Amygdala (tissue), 56 donors: Measurements from ENCODE around the gene FAM167B.
"Not testable (repeated sequence)": the region's sequence is repeated elsewhere in the genome, so short reads cannot be mapped to it uniquely, and the experiment has no call there.

Experiments
- DNase-seq, 56 donors: peaks; one replicate each; lab custom pipeline; 2025; lab: John Stamatoyannopoulos, UW

The FAM167B gene

GRCh38 chr1:32255072-32256071, 8.3 kb downstream of the FAM167B start:
- no peak for DNase-seq

GRCh38 chr1:32256473-32257226, 9.6 kb downstream of the FAM167B start:
- DNase-seq, result no peak

- DNase-seq, result no peak
Measured at GRCh38 chr1:32257227-32257508, 10.1 kb downstream of the FAM167B start.

GRCh38 chr1:32263236-32263593, 16.2 kb downstream of the FAM167B start:
- not testable (repeated sequence) for DNase-seq

- DNase-seq, result no peak
Measured at GRCh38 chr1:32263744-32264143, 16.7 kb downstream of the FAM167B start.

- DNase-seq, result no peak
Measured at GRCh38 chr1:32265846-32266245, 18.8 kb downstream of the FAM167B start.

- no peak for DNase-seq
Measured at GRCh38 chr1:32266921-32267591, 20.0 kb downstream of the FAM167B start.

GRCh38 chr1:32269744-32270143, 22.7 kb downstream of the FAM167B start:
- no peak for DNase-seq

- peak in 2 of 56 donors; percentile 22 to 49 for DNase-seq
Measured at GRCh38 chr1:32272557-32273390, 25.8 kb downstream of the FAM167B start.

- no peak for DNase-seq
Measured at GRCh38 chr1:32273391-32274208, 26.6 kb downstream of the FAM167B start.

- no peak for DNase-seq
Measured at GRCh38 chr1:32274646-32275340, 27.8 kb downstream of the FAM167B start.

- DNase-seq, result no peak
Measured at GRCh38 chr1:32275424-32275823, 28.4 kb downstream of the FAM167B start.

GRCh38 chr1:32276032-32276782, 29.2 kb downstream of the FAM167B start:
- no peak for DNase-seq

- DNase-seq, result not testable (repeated sequence)
Measured at GRCh38 chr1:32284777-32285176, 37.8 kb downstream of the FAM167B start.

- DNase-seq, result no peak
Measured at GRCh38 chr1:32285658-32286057, 38.6 kb downstream of the FAM167B start.

- DNase-seq, result no peak
Measured at GRCh38 chr1:32286763-32287162, 39.7 kb downstream of the FAM167B start.

- DNase-seq, result no peak
Measured at GRCh38 chr1:32289256-32289655, 42.2 kb downstream of the FAM167B start.

- DNase-seq, result no peak
Measured at GRCh38 chr1:32291145-32291707, 44.2 kb downstream of the FAM167B start.
